PFSK-1 (cell line): Measurements from ENCODE around the gene CDH6.

Experiments
- POLR2AphosphoS5 ChIP-seq: IDR thresholded peaks from 2 replicates; pipeline ENCODE4 v1.6.1; 2012; ENCODE audit warnings: low read depth, mild to moderate bottlenecking, control low read depth, low read length, moderate library complexity
- REST ChIP-seq, 2 experiments: IDR thresholded peaks; 2 replicates each; pipeline versions ENCODE4 v1.6.1 to v1.8.0; 2011 to 2012; ENCODE audit warnings: low read depth in 2 of 2, low read length in 2 of 2, control low read depth in 1 of 2, inconsistent platforms in 1 of 2, mild to moderate bottlenecking in 1 of 2, moderate library complexity in 1 of 2; ENCODE audit not compliant: insufficient read depth in 1 of 2
- SIN3A ChIP-seq: IDR thresholded peaks from 2 replicates; pipeline ENCODE4 v1.6.1; 2012; ENCODE audit warnings: mild to moderate bottlenecking, low read length, moderate library complexity, borderline replicate concordance; ENCODE audit not compliant: insufficient read depth
- TAF1 ChIP-seq: IDR thresholded peaks from 2 replicates; pipeline ENCODE4 v1.6.1; 2012; ENCODE audit warnings: low read length, control low read depth, borderline replicate concordance; ENCODE audit not compliant: insufficient read depth

- TF ChIP-seq POLR2AphosphoS5 (no peak), SIN3A (no peak), TAF1 (no peak), REST (IDR thresholded peaks at IDR 0.05; ENCODE audit: insufficient read depth in 1 of 2, low read depth in 2 of 2, low read length in 2 of 2) (no peak)
Measured at GRCh38 chr5:31255041-31255440, 61.6 kb downstream of the CDH6 start.
